Measurements from ENCODE around the gene TOP2A. TPM values are rescaled to one million over a fixed set of nuclear protein-coding genes. Genes with fewer than 3 reads are reported as not detected.
A peak's percentile ranks its signal among the peaks of the same experiment; 100 is the strongest.

The TOP2A gene
- total RNA-seq, 1 experiment from 2014 or later, result 237 TPM

DNA sequence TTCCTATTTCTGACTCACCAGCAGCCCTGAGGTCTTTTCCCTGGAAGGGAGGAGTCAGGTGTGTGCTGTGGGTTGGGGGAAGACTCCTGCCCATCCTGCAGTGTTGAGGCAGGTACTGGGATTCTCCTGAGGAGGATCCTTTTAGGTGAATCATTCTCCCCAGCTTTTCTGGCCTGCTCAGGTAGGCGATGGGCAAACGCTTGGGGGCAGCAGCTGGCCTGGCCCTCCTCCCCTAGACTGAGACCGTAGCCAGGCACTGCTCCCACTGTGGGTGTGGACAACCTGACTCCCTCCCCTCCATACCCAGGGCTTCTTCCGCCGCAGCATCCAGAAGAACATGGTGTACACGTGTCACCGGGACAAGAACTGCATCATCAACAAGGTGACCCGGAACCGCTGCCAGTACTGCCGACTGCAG is 68.2 kb downstream of the TOP2A start:
- intact Hi-C loops (cut with micrococcal nuclease; ENCODE audit: unreplicated experiment), result no loop called here
- H3K9me3 ChIP-seq, result no peaks in the 10 kb centered on the region
- H3K4me3 ChIP-seq (ENCODE audit: low read depth, low read length), result no peak overlapping the region
- POLR2A ChIA-PET, result no interaction called here
- no peaks in the 10 kb centered on the region for H3K27me3 ChIP-seq (replicated peaks; ENCODE audit: control insufficient read depth, insufficient read depth, low read length)
- Mint-ChIP-seq H3K36me3 (ENCODE audit: insufficient read depth, unreplicated experiment) (peaks cover 45% of the 10 kb centered on the region), H3K4me1 (ENCODE audit: low read depth, unreplicated experiment) (peaks cover 27% of the 10 kb centered on the region), H3K27me3 (ENCODE audit: insufficient read depth, unreplicated experiment) (no peaks in the 10 kb centered on the region), H3K9me3 (ENCODE audit: unreplicated experiment) (no peaks in the 10 kb centered on the region), H3K27ac (ENCODE audit: unreplicated experiment) (peak overlapping the region; percentile 3), H3K4me3 (ENCODE audit: unreplicated experiment) (no peak overlapping the region)
- no TSS peak for BruUV-seq (replicated peaks)
- CTCF ChIA-PET, result no interaction called here
- TF ChIP-seq, protein P1, sequence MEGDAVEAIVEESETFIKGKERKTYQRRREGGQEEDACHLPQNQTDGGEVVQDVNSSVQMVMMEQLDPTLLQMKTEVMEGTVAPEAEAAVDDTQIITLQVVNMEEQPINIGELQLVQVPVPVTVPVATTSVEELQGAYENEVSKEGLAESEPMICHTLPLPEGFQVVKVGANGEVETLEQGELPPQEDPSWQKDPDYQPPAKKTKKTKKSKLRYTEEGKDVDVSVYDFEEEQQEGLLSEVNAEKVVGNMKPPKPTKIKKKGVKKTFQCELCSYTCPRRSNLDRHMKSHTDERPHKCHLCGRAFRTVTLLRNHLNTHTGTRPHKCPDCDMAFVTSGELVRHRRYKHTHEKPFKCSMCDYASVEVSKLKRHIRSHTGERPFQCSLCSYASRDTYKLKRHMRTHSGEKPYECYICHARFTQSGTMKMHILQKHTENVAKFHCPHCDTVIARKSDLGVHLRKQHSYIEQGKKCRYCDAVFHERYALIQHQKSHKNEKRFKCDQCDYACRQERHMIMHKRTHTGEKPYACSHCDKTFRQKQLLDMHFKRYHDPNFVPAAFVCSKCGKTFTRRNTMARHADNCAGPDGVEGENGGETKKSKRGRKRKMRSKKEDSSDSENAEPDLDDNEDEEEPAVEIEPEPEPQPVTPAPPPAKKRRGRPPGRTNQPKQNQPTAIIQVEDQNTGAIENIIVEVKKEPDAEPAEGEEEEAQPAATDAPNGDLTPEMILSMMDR (IDR thresholded peaks at IDR 0.05; ENCODE audit: insufficient read depth in 1 of 2, low read depth in 1 of 2, low read length in 1 of 2, severe bottlenecking in 1 of 2, unreplicated experiment in 1 of 2), result no peak
- no peak for DNase-seq
- H3K36me3 ChIP-seq (ENCODE audit: control insufficient read depth, insufficient read depth, low read length), result peaks cover 5% of the 10 kb centered on the region
- H3K4me1 ChIP-seq, result peaks cover 19% of the 10 kb centered on the region

DNA sequence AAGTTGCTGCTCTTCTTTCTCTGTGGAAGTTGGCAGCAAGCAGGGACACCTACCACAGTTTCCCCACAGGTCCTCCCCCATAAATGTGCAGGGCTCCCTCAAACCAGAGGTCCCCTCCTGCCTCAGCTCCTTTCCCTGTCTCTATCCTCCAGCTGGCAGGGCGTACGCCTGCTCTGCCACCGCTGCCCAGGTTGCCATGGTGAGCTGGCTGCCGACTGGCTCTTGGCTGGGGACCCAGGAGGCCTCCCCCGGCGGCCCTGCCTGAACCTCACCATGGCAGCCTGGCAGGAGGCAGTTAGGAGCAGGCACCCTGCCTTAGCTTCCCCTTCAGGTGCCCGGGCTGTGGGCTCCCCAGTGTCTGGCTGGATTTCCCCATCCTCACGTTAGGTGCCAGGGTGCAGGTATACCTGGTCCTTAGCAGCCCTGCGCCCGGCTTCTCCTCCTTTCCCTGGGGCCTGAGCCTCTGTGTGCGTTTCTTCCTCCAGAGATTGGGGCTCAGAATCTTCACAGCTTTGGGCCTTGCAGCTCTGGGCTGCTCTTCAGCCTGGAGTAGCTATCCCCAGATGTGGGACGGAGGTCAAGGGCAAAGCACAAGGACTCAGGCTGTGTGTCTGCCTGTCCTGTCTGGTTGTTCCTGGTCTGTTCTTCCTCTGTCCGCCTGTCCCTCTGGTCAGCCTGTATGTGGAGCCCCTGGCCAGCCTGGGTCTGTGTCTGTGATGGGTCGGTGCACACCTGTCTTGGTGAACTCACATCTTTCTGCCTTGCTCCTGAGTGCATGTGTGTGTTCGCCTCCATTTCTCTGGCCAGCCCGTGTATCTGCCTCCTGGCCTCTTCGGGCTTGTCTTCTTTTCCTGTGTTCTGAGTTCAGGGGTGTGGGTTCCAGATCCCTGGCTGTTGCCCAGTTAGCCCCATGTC is 68.9 kb downstream of the TOP2A start:
- POLR2A ChIA-PET, result no interaction called here
- H3K9me3 Mint-ChIP-seq (ENCODE audit: unreplicated experiment), result no peaks in the 10 kb centered on the region
- intact Hi-C loops (cut with micrococcal nuclease; ENCODE audit: unreplicated experiment), result no loop called here

DNA sequence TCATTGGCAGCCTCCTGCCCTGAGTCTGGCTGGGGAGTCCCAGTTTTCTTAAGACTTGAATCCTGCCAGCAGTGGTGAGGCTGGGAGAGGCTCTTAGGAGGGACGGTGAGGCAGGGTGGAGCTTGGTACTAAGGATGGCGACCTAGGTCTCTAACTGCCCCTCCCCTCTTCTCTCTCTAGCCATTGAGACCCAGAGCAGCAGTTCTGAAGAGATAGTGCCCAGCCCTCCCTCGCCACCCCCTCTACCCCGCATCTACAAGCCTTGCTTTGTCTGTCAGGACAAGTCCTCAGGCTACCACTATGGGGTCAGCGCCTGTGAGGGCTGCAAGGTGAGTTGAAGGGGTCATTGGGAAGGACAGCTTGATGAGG is 69.6 kb downstream of the TOP2A start:
- no TSS peak for BruUV-seq (replicated peaks)
- Mint-ChIP-seq H3K9me3 (ENCODE audit: unreplicated experiment) (no peaks in the 10 kb centered on the region), H3K4me1 (ENCODE audit: low read depth, unreplicated experiment) (peaks cover 32% of the 10 kb centered on the region), H3K27me3 (ENCODE audit: insufficient read depth, unreplicated experiment) (no peaks in the 10 kb centered on the region), H3K36me3 (ENCODE audit: insufficient read depth, unreplicated experiment) (peaks cover 42% of the 10 kb centered on the region), H3K27ac (ENCODE audit: unreplicated experiment) (peak overlapping the region; percentile 25), H3K4me3 (ENCODE audit: unreplicated experiment) (no peak overlapping the region)
- Histone ChIP-seq H3K4me1 (peaks cover 33% of the 10 kb centered on the region), H3K9me3 (no peaks in the 10 kb centered on the region), H3K4me3 (ENCODE audit: low read depth, low read length) (no peak overlapping the region), H3K27me3 (replicated peaks; ENCODE audit: control insufficient read depth, insufficient read depth, low read length) (no peaks in the 10 kb centered on the region), H3K36me3 (ENCODE audit: control insufficient read depth, insufficient read depth, low read length) (peaks cover 5% of the 10 kb centered on the region)
- intact Hi-C loops (cut with micrococcal nuclease; ENCODE audit: unreplicated experiment), result no loop called here
- POLR2A ChIA-PET, result no interaction called here
- TF ChIP-seq, protein P1 (IDR thresholded peaks at IDR 0.05; ENCODE audit: insufficient read depth in 1 of 2, low read depth in 1 of 2, low read length in 1 of 2, severe bottlenecking in 1 of 2, unreplicated experiment in 1 of 2), result no peak
- CTCF ChIA-PET, result no interaction called here
- DNase-seq, result no peak

More for the DNA sequence above, 68.9 kb downstream of the TOP2A start:
- no peak for DNase-seq
- CTCF ChIA-PET, result no interaction called here
- Mint-ChIP-seq H3K27ac (ENCODE audit: unreplicated experiment) (peak overlapping the region; percentile 3), H3K4me3 (ENCODE audit: unreplicated experiment) (no peak overlapping the region), H3K4me1 (ENCODE audit: low read depth, unreplicated experiment) (peaks cover 32% of the 10 kb centered on the region), H3K27me3 (ENCODE audit: insufficient read depth, unreplicated experiment) (no peaks in the 10 kb centered on the region), H3K36me3 (ENCODE audit: insufficient read depth, unreplicated experiment) (peaks cover 42% of the 10 kb centered on the region)
- BruUV-seq (replicated peaks), result no TSS peak
- Histone ChIP-seq H3K4me1 (peaks cover 26% of the 10 kb centered on the region), H3K36me3 (ENCODE audit: control insufficient read depth, insufficient read depth, low read length) (peaks cover 5% of the 10 kb centered on the region), H3K27me3 (replicated peaks; ENCODE audit: control insufficient read depth, insufficient read depth, low read length) (no peaks in the 10 kb centered on the region), H3K9me3 (no peaks in the 10 kb centered on the region), H3K4me3 (ENCODE audit: low read depth, low read length) (no peak overlapping the region)
- TF ChIP-seq, protein P1 (IDR thresholded peaks at IDR 0.05; ENCODE audit: insufficient read depth in 1 of 2, low read depth in 1 of 2, low read length in 1 of 2, severe bottlenecking in 1 of 2, unreplicated experiment in 1 of 2), result no peak
